HepG2 (cell line): ENCODE measurements around the gene RNF208. TPM values are rescaled to one million over a fixed set of nuclear protein-coding genes. Genes with fewer than 3 reads are reported as not detected.

Source experiments
- ATAC-seq: fragments of 200-7000 bp; cut with Tn5 transposase; 3 replicates; pipeline ENCODE4 v1.9.1; 2020; ENCODE audit warnings: mild to moderate bottlenecking, moderate library complexity
- BruUV-seq: library from RNA; stranded (reverse); fragments of 400-500 nt; replicated peaks from 2 replicates; lab custom pipeline; 2021; lab: Mats Ljungman, UMichigan
- CTCF ChIA-PET: fragments of 300-600 bp; formaldehyde crosslinking; extraction: SDS; loops from one replicate; lab custom pipeline; 2021; ENCODE audit warnings: low total read pairs, inconsistent platforms, low intra/inter-chr PET ratio; lab: Yijun Ruan, JAX
- POLR2A ChIA-PET: fragments of 350-600 bp; sonication (Branson Sonifier 250); formaldehyde crosslinking; loops from one replicate; lab custom pipeline; 2020; ENCODE audit warnings: antibody characterized with exemption, inconsistent platforms; lab: Yijun Ruan, JAX
- DNase-seq: peaks from one replicate; pipeline ENCODE4 v3.0.0-alpha.2; 2015; ENCODE audit warnings: low spot score
- FAIRE-seq: peaks from 3 replicates; lab custom pipeline; 2011; peaks lifted over from hg19 to GRCh38; lab: Jason Lieb, UNC
- H2AFZ ChIP-seq: one replicate; pipeline ENCODE4 v1.6.1; 2011; ENCODE audit warnings: low read length, inconsistent platforms
- H3K27ac ChIP-seq: fragments of 300-600 bp; 3 replicates; pipeline ENCODE4 v1.8.0; 2011; ENCODE audit warnings: mixed run types, mild to moderate bottlenecking, mixed read lengths, low read length, inconsistent platforms; ENCODE audit not compliant: insufficient read depth; ENCODE audit errors: extremely low read length
- H3K27me3 ChIP-seq, 2 experiments: fragments of 200-600 bp in 1 of 2; 2 replicates in 1 of 2; 3 replicates in 1 of 2; pipeline versions ENCODE4 v1.6.0 to v1.8.0; 2011; ENCODE audit warnings: low read length in 2 of 2, mild to moderate bottlenecking in 2 of 2, moderate library complexity in 2 of 2, inconsistent platforms in 1 of 2; ENCODE audit not compliant: insufficient read depth in 2 of 2, control insufficient read depth in 1 of 2
- H3K36me3 ChIP-seq, 2 experiments: fragments of 200-600 bp in 1 of 2; replicated peaks in 1 of 2; 2 replicates in 1 of 2; 3 replicates in 1 of 2; pipeline versions ENCODE4 v1.5.1 to v1.8.0; 2011; ENCODE audit warnings: low read length in 2 of 2, inconsistent platforms in 1 of 2; ENCODE audit not compliant: insufficient read depth in 2 of 2, control insufficient read depth in 1 of 2
- H3K4me1 ChIP-seq: 2 replicates; pipeline ENCODE4 v1.5.1; 2012; ENCODE audit warnings: low read length, inconsistent platforms; ENCODE audit not compliant: insufficient read depth
- H3K4me2 ChIP-seq: 2 replicates; pipeline ENCODE4 v1.6.0; 2011; ENCODE audit warnings: low read depth, low read length, inconsistent platforms
- H3K4me3 ChIP-seq, 3 experiments: fragments of 200-600 bp in 1 of 3; sonication (generic), shearing (Covaris generic) in 1 of 3; replicated peaks in 1 of 3; 2 replicates each; pipeline ENCODE4 v1.5.1; 2011 to 2016; ENCODE audit warnings: low read length in 3 of 3, inconsistent platforms in 2 of 3, low read depth in 2 of 3, mild to moderate bottlenecking in 2 of 3, control low read depth in 1 of 3, mixed read lengths in 1 of 3; ENCODE audit not compliant: insufficient read depth in 1 of 3
- H3K79me2 ChIP-seq: one replicate; pipeline ENCODE4 v1.6.1; 2011; ENCODE audit warnings: low read length, inconsistent platforms; ENCODE audit not compliant: insufficient read depth
- H3K9ac ChIP-seq: 2 replicates; pipeline ENCODE4 v1.6.0; 2011; ENCODE audit warnings: mild to moderate bottlenecking, low read depth, low read length, inconsistent platforms; ENCODE audit not compliant: insufficient read depth
- H3K9me3 ChIP-seq: 2 replicates; pipeline ENCODE4 v1.5.1; 2012; ENCODE audit warnings: mild to moderate bottlenecking, low read length
- H4K20me1 ChIP-seq: 2 replicates; pipeline ENCODE4 v1.6.0; 2011; ENCODE audit warnings: inconsistent platforms, mild to moderate bottlenecking, low read length, moderate library complexity; ENCODE audit not compliant: insufficient read depth
- AGO2 ChIP-seq: fragments of 200-400 bp; formaldehyde crosslinking; optimal IDR thresholded peaks from 2 replicates; pipeline ENCODE3; 2017; ENCODE audit warnings: mild to moderate bottlenecking, low read depth, low read length, moderate library complexity
- HDAC2 ChIP-seq: sonication (generic); formaldehyde crosslinking; IDR thresholded peaks from 2 replicates; pipeline ENCODE4 v1.4.0; 2020; ENCODE audit warnings: missing genetic modification reagents
- HMG20A ChIP-seq: IDR thresholded peaks from 2 replicates; pipeline ENCODE4 v1.6.1; 2016; ENCODE audit warnings: borderline replicate concordance
- ISL2 ChIP-seq: sonication (generic); formaldehyde crosslinking; IDR thresholded peaks from 2 replicates; pipeline ENCODE4 v1.5.0; 2020; ENCODE audit warnings: missing genetic modification reagents
- MEF2D ChIP-seq: sonication (generic); formaldehyde crosslinking; IDR thresholded peaks from 2 replicates; pipeline ENCODE4 v1.5.1; 2020; ENCODE audit warnings: mild to moderate bottlenecking, missing genetic modification reagents
- MYC ChIP-seq: sonication (generic); formaldehyde crosslinking; IDR thresholded peaks from 2 replicates; pipeline ENCODE4 v1.9.0; 2021; ENCODE audit warnings: missing genetic modification reagents, borderline replicate concordance
- TCF7 ChIP-seq: sonication (generic); IDR thresholded peaks from 2 replicates; pipeline ENCODE4 v1.6.1; 2016; ENCODE audit warnings: antibody characterized with exemption, low read depth
- ZNF253 ChIP-seq: sonication (generic); formaldehyde crosslinking; IDR thresholded peaks from 2 replicates; pipeline ENCODE4 v1.8.0; 2022; ENCODE audit warnings: mild to moderate bottlenecking, missing genetic modification reagents, borderline replicate concordance
- ZNF430 ChIP-seq: sonication (generic); formaldehyde crosslinking; IDR thresholded peaks from 2 replicates; pipeline ENCODE4 v1.9.0; 2021; ENCODE audit warnings: mild to moderate bottlenecking, missing genetic modification reagents
- ZNF749 ChIP-seq: sonication (generic); formaldehyde crosslinking; IDR thresholded peaks from 2 replicates; pipeline ENCODE4 v1.8.0; 2022; ENCODE audit warnings: mild to moderate bottlenecking, missing genetic modification reagents, moderate library complexity, borderline replicate concordance
- ZSCAN29 ChIP-seq: sonication (generic); formaldehyde crosslinking; conservative IDR thresholded peaks from 2 replicates; pipeline ENCODE4 v1.4.0; 2020; ENCODE audit warnings: mild to moderate bottlenecking, missing genetic modification reagents
- ZSCAN31 ChIP-seq: sonication (generic); formaldehyde crosslinking; IDR thresholded peaks from 2 replicates; pipeline ENCODE4 v1.5.0; 2020; ENCODE audit warnings: low read depth, mild to moderate bottlenecking, missing genetic modification reagents
- WGBS: methylation state at CpG from one replicate; pipeline ENCODE4 v1.1.6; 2017; ENCODE audit warnings: low lambda C conversion rate; 5-methylcytosine and 5-hydroxymethylcytosine counted together
- in situ Hi-C: cut with HindIII; loops from 2 replicates; pipeline ENCODE4 v1.10.0; 2017; ENCODE audit warnings: low pct_unique_long_range_greater_than_20kb; ENCODE audit not compliant: extremely low pct_ligation_motif_present
- intact Hi-C: fragments of 100-400 bp; cut with micrococcal nuclease; formaldehyde crosslinking; loops from one replicate; pipeline ENCODE4 v1.10.0; 2022; ENCODE audit not compliant: unreplicated experiment
- polyA plus RNA-seq, 8 experiments: library from polyadenylated mRNA; depleted of rRNA in 3 of 8; stranded (reverse) in 7 of 8; unstranded in 1 of 8; fragments of >200 nt; fragmentation: Illumina TruSeq in 4 of 8; extraction: Trizol in 4 of 8; gene quantifications; 2 replicates each; pipeline versions ENCODE4 v1.2.1 to v1.2.3, GENCODE V29; 2011 to 2016; ENCODE audit warnings: low read depth in 4 of 8, missing spikeins in 1 of 8, mixed read lengths in 1 of 8; ENCODE audit not compliant: insufficient read depth in 1 of 8
- total RNA-seq, 5 experiments: library from RNA; depleted of rRNA; stranded (reverse); fragments of >200 nt; fragmentation: Illumina TruSeq; extraction: Trizol; gene quantifications; 2 replicates each; pipeline ENCODE4 v1.2.3, GENCODE V29; 2016; ENCODE audit warnings: low read depth in 1 of 5
- TF ChIP-seq, protein P1 (sequence below): sonication (generic); formaldehyde crosslinking; IDR thresholded peaks from 2 replicates; pipeline ENCODE4 v1.9.0; 2021; ENCODE audit warnings: missing genetic modification reagents, mild to moderate bottlenecking, borderline replicate concordance
- TF ChIP-seq, protein P2 (sequence below): sonication (generic); formaldehyde crosslinking; IDR thresholded peaks from 2 replicates; pipeline ENCODE4 v1.5.0; 2020; ENCODE audit warnings: mild to moderate bottlenecking, missing genetic modification reagents, borderline replicate concordance

RNF208 gene
- total and polyA plus RNA-seq, 2 of the 13 experiments (the other 11 are each of a cell fraction or from before 2014, with no cell fraction given): 1.6 to 2.1 TPM

DNA sequence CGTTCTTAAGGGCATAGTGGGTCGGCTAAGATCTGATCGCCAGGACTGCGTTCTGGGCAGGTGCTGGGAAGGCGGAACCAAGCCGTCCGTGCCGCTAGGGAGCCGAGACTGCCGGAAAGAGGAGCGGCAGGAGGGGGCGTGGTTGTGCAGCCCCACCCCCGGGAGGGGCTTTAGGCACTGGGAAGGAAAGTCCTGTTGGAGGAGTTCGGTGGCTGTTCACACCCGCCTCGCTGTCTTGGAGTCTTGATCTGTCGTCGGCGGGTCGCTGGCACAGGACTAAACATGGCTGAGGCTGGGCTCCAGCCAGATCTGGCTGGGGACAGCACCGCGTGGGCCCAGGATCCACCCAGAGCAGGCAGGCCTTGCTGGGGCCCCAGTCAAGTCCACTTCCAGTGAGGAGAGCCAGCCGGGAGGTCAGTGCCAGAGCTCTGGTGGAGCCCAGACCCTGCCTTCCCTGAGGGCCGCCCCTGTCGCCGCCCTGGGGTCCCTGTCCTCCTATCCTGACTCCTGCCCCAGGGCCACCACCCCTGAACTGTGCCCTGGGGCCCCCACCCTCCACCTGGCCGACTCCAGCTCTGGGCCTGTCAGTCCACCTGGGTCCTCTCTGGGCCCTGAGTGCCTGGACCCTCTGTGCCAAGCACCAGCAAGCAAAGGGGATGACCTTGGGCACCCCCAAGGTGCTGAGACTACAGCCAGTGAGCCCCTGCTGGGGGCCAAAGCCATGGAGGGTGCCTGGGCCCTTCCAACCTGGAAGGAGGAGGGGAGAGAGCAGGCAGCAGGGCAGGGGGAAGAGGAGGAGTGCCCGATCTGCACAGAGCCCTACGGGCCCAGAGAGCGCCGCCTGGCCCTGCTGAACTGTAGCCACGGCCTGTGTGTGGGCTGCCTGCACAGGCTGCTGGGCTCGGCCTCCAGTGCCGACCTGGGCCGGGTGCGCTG lies 4.5 kb downstream of the RNF208 start:
- H3K79me2 ChIP-seq: peaks cover 3% of the 10 kb centered on the region
- TSS peak; percentile 56 for BruUV-seq
- in situ Hi-C loops: no loop called here
- FAIRE-seq (peak; percentile 97), ATAC-seq (peak; percentile 69), DNase-seq (peak; percentile 66)
- peak overlapping the region; percentile 90 for H3K4me2 ChIP-seq
- no peak overlapping the region for H2AFZ ChIP-seq
- peak overlapping the region; percentile 84 for H3K27ac ChIP-seq
- intact Hi-C loops: no loop called here
- ChIA-PET POLR2A (interaction anchor here (0.9 to 13.4 kb wide), 11 partner anchors 9 to 150 kb away, joined by 3 to 225 read pairs (median 10); partner anchors contain the start of genes ANAPC2, NDOR1, RNF224 and SSNA1), CTCF (no interaction called here)
- peak overlapping the region; percentile 77 for H3K9ac ChIP-seq
- peak overlapping the region; percentile 68 to 83 (median 77) for H3K4me3 ChIP-seq
- H3K4me1 ChIP-seq: peaks cover 29% of the 10 kb centered on the region
- H3K36me3 ChIP-seq: no peaks in the 10 kb centered on the region
- 16% methylated on average over 11 of the region's 36 CpGs for WGBS
- no peaks in the 10 kb centered on the region for H3K9me3 ChIP-seq
- H4K20me1 ChIP-seq: peaks cover 4% of the 10 kb centered on the region; the same call in 1 of the 2 replicates
- no peaks in the 10 kb centered on the region for H3K27me3 ChIP-seq
- no peak; the same call in 1 of the 2 replicates for TF ChIP-seq ZNF430 (CRISPR knock-in tag)
- TF ChIP-seq HMG20A (CRISPR knock-in tag): no peak
- TF ChIP-seq AGO2: peak; percentile 87
- no peak for TF ChIP-seq ZNF749 (CRISPR knock-in tag)
- no peak for TF ChIP-seq MEF2D (CRISPR knock-in tag)
- no peak for TF ChIP-seq ZNF253 (CRISPR knock-in tag)
- TF ChIP-seq, protein P1, sequence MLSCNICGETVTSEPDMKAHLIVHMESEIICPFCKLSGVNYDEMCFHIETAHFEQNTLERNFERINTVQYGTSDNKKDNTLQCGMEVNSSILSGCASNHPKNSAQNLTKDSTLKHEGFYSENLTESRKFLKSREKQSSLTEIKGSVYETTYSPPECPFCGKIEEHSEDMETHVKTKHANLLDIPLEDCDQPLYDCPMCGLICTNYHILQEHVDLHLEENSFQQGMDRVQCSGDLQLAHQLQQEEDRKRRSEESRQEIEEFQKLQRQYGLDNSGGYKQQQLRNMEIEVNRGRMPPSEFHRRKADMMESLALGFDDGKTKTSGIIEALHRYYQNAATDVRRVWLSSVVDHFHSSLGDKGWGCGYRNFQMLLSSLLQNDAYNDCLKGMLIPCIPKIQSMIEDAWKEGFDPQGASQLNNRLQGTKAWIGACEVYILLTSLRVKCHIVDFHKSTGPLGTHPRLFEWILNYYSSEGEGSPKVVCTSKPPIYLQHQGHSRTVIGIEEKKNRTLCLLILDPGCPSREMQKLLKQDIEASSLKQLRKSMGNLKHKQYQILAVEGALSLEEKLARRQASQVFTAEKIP (CRISPR knock-in tag): no peak
- TF ChIP-seq ZSCAN29 (CRISPR knock-in tag): no peak
- TF ChIP-seq ZSCAN31: peak; percentile 1; the same call in 1 of the 2 replicates
- TF ChIP-seq TCF7: no peak
- no peak for TF ChIP-seq ISL2 (CRISPR knock-in tag)
- TF ChIP-seq MYC (CRISPR knock-in tag): peak; percentile 33; the same call in 1 of the 2 replicates
- TF ChIP-seq HDAC2 (CRISPR knock-in tag): peak; percentile 21; the same call in 1 of the 2 replicates
- TF ChIP-seq, protein P2, sequence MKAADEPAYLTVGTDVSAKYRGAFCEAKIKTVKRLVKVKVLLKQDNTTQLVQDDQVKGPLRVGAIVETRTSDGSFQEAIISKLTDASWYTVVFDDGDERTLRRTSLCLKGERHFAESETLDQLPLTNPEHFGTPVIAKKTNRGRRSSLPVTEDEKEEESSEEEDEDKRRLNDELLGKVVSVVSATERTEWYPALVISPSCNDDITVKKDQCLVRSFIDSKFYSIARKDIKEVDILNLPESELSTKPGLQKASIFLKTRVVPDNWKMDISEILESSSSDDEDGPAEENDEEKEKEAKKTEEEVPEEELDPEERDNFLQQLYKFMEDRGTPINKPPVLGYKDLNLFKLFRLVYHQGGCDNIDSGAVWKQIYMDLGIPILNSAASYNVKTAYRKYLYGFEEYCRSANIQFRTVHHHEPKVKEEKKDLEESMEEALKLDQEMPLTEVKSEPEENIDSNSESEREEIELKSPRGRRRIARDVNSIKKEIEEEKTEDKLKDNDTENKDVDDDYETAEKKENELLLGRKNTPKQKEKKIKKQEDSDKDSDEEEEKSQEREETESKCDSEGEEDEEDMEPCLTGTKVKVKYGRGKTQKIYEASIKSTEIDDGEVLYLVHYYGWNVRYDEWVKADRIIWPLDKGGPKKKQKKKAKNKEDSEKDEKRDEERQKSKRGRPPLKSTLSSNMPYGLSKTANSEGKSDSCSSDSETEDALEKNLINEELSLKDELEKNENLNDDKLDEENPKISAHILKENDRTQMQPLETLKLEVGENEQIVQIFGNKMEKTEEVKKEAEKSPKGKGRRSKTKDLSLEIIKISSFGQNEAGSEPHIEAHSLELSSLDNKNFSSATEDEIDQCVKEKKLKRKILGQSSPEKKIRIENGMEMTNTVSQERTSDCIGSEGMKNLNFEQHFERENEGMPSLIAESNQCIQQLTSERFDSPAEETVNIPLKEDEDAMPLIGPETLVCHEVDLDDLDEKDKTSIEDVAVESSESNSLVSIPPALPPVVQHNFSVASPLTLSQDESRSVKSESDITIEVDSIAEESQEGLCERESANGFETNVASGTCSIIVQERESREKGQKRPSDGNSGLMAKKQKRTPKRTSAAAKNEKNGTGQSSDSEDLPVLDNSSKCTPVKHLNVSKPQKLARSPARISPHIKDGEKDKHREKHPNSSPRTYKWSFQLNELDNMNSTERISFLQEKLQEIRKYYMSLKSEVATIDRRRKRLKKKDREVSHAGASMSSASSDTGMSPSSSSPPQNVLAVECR (CRISPR knock-in tag): peak; percentile 76; the same call in 1 of the 2 replicates
